SK-N-SH (cell line): ENCODE data around the gene RECK. TPM values are rescaled to one million over a fixed set of nuclear protein-coding genes. Genes with fewer than 3 reads are reported as not detected.

Experiments used
- CTCF ChIA-PET: fragments of 300-600, 350-600 bp; formaldehyde crosslinking; extraction: SDS; loops from one replicate; lab custom pipeline; 2021; lab: Yijun Ruan, JAX
- POLR2A ChIA-PET: fragments of 350-600 bp; sonication (Branson Sonifier 250); formaldehyde crosslinking; extraction: SDS; loops from one replicate; lab custom pipeline; 2020; ENCODE audit warnings: antibody characterized with exemption, inconsistent platforms; lab: Yijun Ruan, JAX
- DNase-seq: peaks from one replicate; pipeline ENCODE4 v3.0.0; 2012
- H2AFZ ChIP-seq: fragments of 200-600 bp; sonication (generic); 2 replicates; pipeline ENCODE4 v1.8.1; 2016; ENCODE audit warnings: antibody characterized with exemption, mild to moderate bottlenecking, low read depth
- H3F3A ChIP-seq: fragments of 200-600 bp; sonication (generic); replicated peaks from 2 replicates; pipeline ENCODE3; 2016; ENCODE audit warnings: antibody characterized with exemption, mild to moderate bottlenecking; ENCODE audit not compliant: insufficient read depth
- H3K27ac ChIP-seq, 2 experiments: fragments of 200-500 bp in 1 of 2; fragments of 200-600 bp in 1 of 2; sonication (Bioruptor generic) in 1 of 2; sonication (generic), shearing (Covaris generic) in 1 of 2; 2 replicates each; pipeline versions ENCODE4 v1.5.1 to v1.6.1; 2014 to 2016; ENCODE audit warnings: low read depth in 2 of 2, inconsistent platforms in 1 of 2, low read length in 1 of 2, mild to moderate bottlenecking in 1 of 2, mixed read lengths in 1 of 2
- H3K27me3 ChIP-seq: fragments of 200-600 bp; sonication (generic), shearing (Covaris generic); 2 replicates; pipeline ENCODE4 v1.6.1; 2016; ENCODE audit warnings: mixed run types; ENCODE audit not compliant: insufficient read depth
- H3K36me3 ChIP-seq, 2 experiments: fragments of 200-500 bp in 1 of 2; fragments of 200-600 bp in 1 of 2; sonication (Bioruptor generic) in 1 of 2; sonication (generic) in 1 of 2; replicated peaks in 1 of 2; 2 replicates each; pipeline versions ENCODE3 to v1.5.1; 2014 to 2016; ENCODE audit warnings: low read length in 1 of 2, mild to moderate bottlenecking in 1 of 2; ENCODE audit not compliant: insufficient read depth in 2 of 2, control insufficient read depth in 1 of 2
- H3K4me1 ChIP-seq, 2 experiments: fragments of 200-500 bp in 1 of 2; fragments of 200-600 bp in 1 of 2; sonication (Bioruptor generic) in 1 of 2; sonication (generic), shearing (Covaris generic) in 1 of 2; 2 replicates each; pipeline versions ENCODE4 v1.5.1 to v1.6.1; 2014 to 2016; ENCODE audit warnings: low read depth in 1 of 2, low read length in 1 of 2, mixed run types in 1 of 2; ENCODE audit not compliant: insufficient read depth in 2 of 2, control insufficient read depth in 1 of 2
- H3K4me2 ChIP-seq: fragments of 200-600 bp; sonication (generic), shearing (Covaris generic); 2 replicates; pipeline ENCODE4 v1.6.1; 2017; ENCODE audit warnings: mixed run types
- H3K4me3 ChIP-seq, 2 experiments: fragments of 200-500 bp in 1 of 2; fragments of 200-600 bp in 1 of 2; sonication (Bioruptor generic) in 1 of 2; sonication (generic), shearing (Covaris generic) in 1 of 2; 2 replicates each; pipeline versions ENCODE4 v1.5.1 to v1.8.1; 2014 to 2016; ENCODE audit warnings: low read depth in 2 of 2, inconsistent platforms in 1 of 2, low read length in 1 of 2, mild to moderate bottlenecking in 1 of 2, mixed read lengths in 1 of 2, moderate library complexity in 1 of 2
- H3K79me2 ChIP-seq: fragments of 200-600 bp; sonication (generic); 2 replicates; pipeline ENCODE4 v1.8.1; 2017; ENCODE audit warnings: mild to moderate bottlenecking; ENCODE audit not compliant: insufficient read depth
- H3K9ac ChIP-seq: fragments of 200-600 bp; sonication (generic); 2 replicates; pipeline ENCODE4 v1.6.1; 2017; ENCODE audit warnings: mixed run types
- H3K9me2 ChIP-seq: fragments of 200-600 bp; sonication (generic); 2 replicates; pipeline ENCODE4 v1.6.1; 2017; ENCODE audit warnings: mixed run types
- H3K9me3 ChIP-seq: fragments of 200-600 bp; sonication (generic); 2 replicates; pipeline ENCODE4 v1.6.1; 2017; ENCODE audit warnings: mixed run types, mild to moderate bottlenecking, moderate library complexity
- H4K20me1 ChIP-seq: fragments of 200-600 bp; sonication (generic); 2 replicates; pipeline ENCODE4 v1.6.1; 2017; ENCODE audit warnings: mild to moderate bottlenecking, mixed run types; ENCODE audit not compliant: insufficient read depth
- CHD2 ChIP-seq: fragments of 150-350 bp; IDR thresholded peaks from 2 replicates; pipeline ENCODE4 v1.6.1; 2018; ENCODE audit warnings: low read length; ENCODE audit not compliant: partially characterized antibody
- ELF1 ChIP-seq: IDR thresholded peaks from 2 replicates; pipeline ENCODE4 v1.4.0; 2012
- FOSL2 ChIP-seq: IDR thresholded peaks from 2 replicates; pipeline ENCODE4 v1.4.0; 2012; ENCODE audit warnings: low read depth, mild to moderate bottlenecking, moderate library complexity, borderline replicate concordance
- FOXJ3 ChIP-seq: sonication (generic); formaldehyde crosslinking; IDR thresholded peaks from 2 replicates; pipeline ENCODE4 v1.5.1; 2020; ENCODE audit warnings: mild to moderate bottlenecking, missing genetic modification reagents
- GABPA ChIP-seq: IDR thresholded peaks from 2 replicates; pipeline ENCODE4 v1.4.0; 2012; ENCODE audit warnings: low read depth, mild to moderate bottlenecking
- GATA2 ChIP-seq: sonication (generic); formaldehyde crosslinking; IDR thresholded peaks from 2 replicates; pipeline ENCODE4 v1.5.0; 2020; ENCODE audit warnings: mild to moderate bottlenecking, missing genetic modification reagents
- JUND ChIP-seq: IDR thresholded peaks from 2 replicates; pipeline ENCODE4 v1.4.0; 2012
- NFIC ChIP-seq: IDR thresholded peaks from 2 replicates; pipeline ENCODE4 v1.4.0; 2012; ENCODE audit warnings: borderline replicate concordance
- NRF1 ChIP-seq: IDR thresholded peaks from 2 replicates; pipeline ENCODE4 v1.6.1; 2012; ENCODE audit warnings: low read depth, mild to moderate bottlenecking, low read length
- TCF12 ChIP-seq: IDR thresholded peaks from 2 replicates; pipeline ENCODE4 v1.4.0; 2012
- WGBS: methylation state at CpG from one replicate; pipeline ENCODE4 v1.1.6; 2017; ENCODE audit warnings: low lambda C conversion rate; 5-methylcytosine and 5-hydroxymethylcytosine counted together
- polyA plus RNA-seq, 3 experiments: library from polyadenylated mRNA; depleted of rRNA; stranded (reverse); fragments of >200 nt; gene quantifications; 2 replicates each; pipeline ENCODE4 v1.2.3, GENCODE V29; 2012
- TF ChIP-seq, protein P1 (sequence below): IDR thresholded peaks from 2 replicates; pipeline ENCODE4 v1.6.1; 2012; ENCODE audit warnings: mild to moderate bottlenecking, low read depth, low read length, moderate library complexity
- TF ChIP-seq, protein P2 (sequence below): IDR thresholded peaks from 2 replicates; pipeline ENCODE4; 2012

The RECK gene
- polyA plus RNA-seq, 1 of the 3 experiments (the other 2 are of a cell fraction) = 22.8 TPM

DNA sequence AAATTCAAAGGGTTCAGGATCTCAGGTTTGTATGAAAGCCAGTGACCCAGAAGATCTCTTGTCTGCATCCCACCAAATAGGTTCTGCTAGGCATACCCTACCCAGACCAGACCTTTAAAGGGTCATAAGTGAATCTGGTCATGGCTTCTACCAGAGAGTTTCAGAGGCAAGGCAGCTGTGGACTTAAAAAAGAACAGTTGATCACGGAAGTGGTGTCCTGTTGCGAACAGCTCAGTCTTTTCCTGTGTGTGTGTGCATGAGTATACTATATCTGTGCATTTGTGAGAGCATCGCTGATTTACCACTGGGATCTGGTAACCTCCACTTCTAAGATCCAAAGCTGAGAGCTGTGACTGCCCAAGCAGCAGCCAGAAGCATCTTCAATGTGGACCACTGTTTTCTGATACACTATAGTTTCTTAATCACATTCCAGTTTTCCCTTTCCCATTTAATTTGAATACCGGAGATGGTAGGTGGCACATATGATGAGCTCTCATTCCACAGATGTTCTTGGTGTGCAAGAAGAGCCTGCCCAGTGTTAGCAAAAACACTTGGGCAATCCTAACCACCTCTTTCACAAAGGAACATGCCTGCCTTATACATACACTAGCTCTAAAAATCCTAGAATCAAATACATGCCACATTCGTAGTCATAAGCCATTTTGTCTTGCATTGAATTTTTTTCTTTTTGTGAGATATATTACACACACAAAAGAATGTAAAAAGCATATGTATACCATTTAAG is 42.6 kb upstream of the RECK start (continued):
- TF ChIP-seq GATA2 (CRISPR knock-in tag) = no peak
- no peak for TF ChIP-seq NFIC
- no peak for TF ChIP-seq CHD2
- TF ChIP-seq GABPA = no peak
- TF ChIP-seq NRF1 = no peak
- no peak for TF ChIP-seq JUND
- no peak for TF ChIP-seq ELF1
- no peak for TF ChIP-seq FOXJ3 (CRISPR knock-in tag)

DNA sequence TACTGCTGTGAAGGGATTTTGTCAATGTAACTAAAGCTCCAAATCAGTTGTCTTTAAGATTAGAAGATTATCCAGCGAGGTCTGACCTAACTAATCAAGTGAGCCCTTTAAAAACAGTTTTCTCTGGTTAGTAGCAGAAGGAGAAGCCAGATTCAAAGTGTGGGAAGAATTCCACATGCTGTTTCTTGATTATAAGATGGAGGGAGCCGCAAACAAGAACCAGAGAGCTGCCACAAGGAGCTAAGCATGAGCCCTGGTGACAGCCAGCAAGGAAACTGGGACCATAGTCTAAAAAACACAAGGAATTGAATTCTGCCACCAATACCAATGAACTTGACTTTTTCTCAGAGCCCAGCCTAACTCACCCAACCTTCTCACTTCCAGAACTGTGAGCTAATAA is 41.8 kb upstream of the RECK start:
- ChIA-PET CTCF (interaction anchor here (1.4 to 1.7 kb wide), 3 partner anchors 13 to 41 kb away, joined by 3 to 16 read pairs (median 4); no protein-coding TSS in a partner anchor), POLR2A (no interaction called here)
- Histone ChIP-seq H3K4me3 (no peak overlapping the region), H3K4me2 (no peak overlapping the region), H3K79me2 (no peaks in the 10 kb centered on the region), H3F3A (peaks cover 31% of the 10 kb centered on the region), H3K36me3 (no peaks in the 10 kb centered on the region), H4K20me1 (no peaks in the 10 kb centered on the region), H2AFZ (no peak overlapping the region; the same call in 1 of the 2 replicates), H3K27ac (no peak overlapping the region), H3K9me3 (no peaks in the 10 kb centered on the region), H3K9me2 (no peaks in the 10 kb centered on the region), H3K4me1 (peaks cover 0 to 17% of the 10 kb centered on the region in 2 experiments; a peak in 1 of 4 replicates), H3K27me3 (no peaks in the 10 kb centered on the region), H3K9ac (no peak overlapping the region)
- no peak for DNase-seq
- 44% methylated on average over 2 of the region's 2 CpGs for WGBS
- no peak for TF ChIP-seq ELF1
- TF ChIP-seq, protein P1, sequence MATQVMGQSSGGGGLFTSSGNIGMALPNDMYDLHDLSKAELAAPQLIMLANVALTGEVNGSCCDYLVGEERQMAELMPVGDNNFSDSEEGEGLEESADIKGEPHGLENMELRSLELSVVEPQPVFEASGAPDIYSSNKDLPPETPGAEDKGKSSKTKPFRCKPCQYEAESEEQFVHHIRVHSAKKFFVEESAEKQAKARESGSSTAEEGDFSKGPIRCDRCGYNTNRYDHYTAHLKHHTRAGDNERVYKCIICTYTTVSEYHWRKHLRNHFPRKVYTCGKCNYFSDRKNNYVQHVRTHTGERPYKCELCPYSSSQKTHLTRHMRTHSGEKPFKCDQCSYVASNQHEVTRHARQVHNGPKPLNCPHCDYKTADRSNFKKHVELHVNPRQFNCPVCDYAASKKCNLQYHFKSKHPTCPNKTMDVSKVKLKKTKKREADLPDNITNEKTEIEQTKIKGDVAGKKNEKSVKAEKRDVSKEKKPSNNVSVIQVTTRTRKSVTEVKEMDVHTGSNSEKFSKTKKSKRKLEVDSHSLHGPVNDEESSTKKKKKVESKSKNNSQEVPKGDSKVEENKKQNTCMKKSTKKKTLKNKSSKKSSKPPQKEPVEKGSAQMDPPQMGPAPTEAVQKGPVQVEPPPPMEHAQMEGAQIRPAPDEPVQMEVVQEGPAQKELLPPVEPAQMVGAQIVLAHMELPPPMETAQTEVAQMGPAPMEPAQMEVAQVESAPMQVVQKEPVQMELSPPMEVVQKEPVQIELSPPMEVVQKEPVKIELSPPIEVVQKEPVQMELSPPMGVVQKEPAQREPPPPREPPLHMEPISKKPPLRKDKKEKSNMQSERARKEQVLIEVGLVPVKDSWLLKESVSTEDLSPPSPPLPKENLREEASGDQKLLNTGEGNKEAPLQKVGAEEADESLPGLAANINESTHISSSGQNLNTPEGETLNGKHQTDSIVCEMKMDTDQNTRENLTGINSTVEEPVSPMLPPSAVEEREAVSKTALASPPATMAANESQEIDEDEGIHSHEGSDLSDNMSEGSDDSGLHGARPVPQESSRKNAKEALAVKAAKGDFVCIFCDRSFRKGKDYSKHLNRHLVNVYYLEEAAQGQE = no peak

DNA sequence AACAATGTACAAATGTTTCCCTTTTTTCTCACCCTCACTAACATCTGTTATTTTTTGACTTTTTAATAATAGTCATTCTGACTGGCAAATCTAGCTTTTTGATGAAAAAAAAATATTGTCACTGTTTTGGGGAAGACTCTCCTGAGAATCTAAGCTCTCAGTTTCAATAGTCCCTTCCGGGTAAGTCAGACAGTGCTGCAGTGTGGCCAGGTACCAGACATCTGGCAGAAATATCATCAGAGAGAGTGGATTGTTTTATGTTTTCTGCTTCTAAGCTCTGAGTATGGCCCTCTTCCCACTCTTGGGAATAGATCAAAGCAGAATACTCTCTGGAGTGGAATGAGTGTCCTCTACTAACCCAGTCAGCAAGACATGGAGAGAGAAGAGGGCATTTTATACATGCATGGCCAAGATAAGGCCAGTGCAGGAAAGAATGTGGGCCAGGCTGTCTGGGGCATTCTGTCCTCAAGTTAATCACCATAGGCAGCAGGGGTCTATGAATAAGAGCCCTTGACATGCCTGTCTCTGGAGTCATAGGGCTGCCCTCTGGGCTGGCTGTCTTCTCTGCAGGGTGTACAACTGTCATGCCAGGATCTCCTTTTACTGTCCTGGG is 40.2 kb upstream of the RECK start:
- no peak overlapping the region for H2AFZ ChIP-seq
- no peak for DNase-seq
- CTCF ChIA-PET = interaction anchor here (0.8 kb wide), 1 partner anchor 51 kb away, joined by 3 read pairs; no protein-coding TSS in a partner anchor

More for the DNA sequence above, 40.2 kb upstream of the RECK start:
- TF ChIP-seq TCF12 = peak; percentile 15; the same call in 1 of the 2 replicates
- TF ChIP-seq, protein P2, sequence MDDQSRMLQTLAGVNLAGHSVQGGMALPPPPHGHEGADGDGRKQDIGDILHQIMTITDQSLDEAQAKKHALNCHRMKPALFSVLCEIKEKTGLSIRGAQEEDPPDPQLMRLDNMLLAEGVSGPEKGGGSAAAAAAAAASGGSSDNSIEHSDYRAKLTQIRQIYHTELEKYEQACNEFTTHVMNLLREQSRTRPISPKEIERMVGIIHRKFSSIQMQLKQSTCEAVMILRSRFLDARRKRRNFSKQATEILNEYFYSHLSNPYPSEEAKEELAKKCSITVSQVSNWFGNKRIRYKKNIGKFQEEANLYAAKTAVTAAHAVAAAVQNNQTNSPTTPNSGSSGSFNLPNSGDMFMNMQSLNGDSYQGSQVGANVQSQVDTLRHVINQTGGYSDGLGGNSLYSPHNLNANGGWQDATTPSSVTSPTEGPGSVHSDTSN = peak; percentile 71
- TF ChIP-seq, protein P1 = no peak
- TF ChIP-seq CHD2 = no peak
- 0 out of 2 replicates have a peak, but pooled peaks have one; percentile 6 for TF ChIP-seq FOSL2
- Histone ChIP-seq H3K79me2 (no peaks in the 10 kb centered on the region), H3K9me3 (no peaks in the 10 kb centered on the region), H3K4me2 (no peak overlapping the region), H3K9ac (peak overlapping the region; percentile 42), H3K36me3 (no peaks in the 10 kb centered on the region), H3F3A (peaks cover 31% of the 10 kb centered on the region), H3K9me2 (no peaks in the 10 kb centered on the region), H4K20me1 (no peaks in the 10 kb centered on the region), H3K4me3 (no peak overlapping the region), H3K27ac (peak overlapping the region in 1 of 2 experiments; percentile 58; a peak in 2 of 4 replicates), H3K4me1 (peaks cover 0 to 17% of the 10 kb centered on the region in 2 experiments; a peak in 1 of 4 replicates), H3K27me3 (no peaks in the 10 kb centered on the region)
- 52% methylated on average over 1 of the region's 1 CpG for WGBS
- POLR2A ChIA-PET = no interaction called here
